ENCODE measurements around the gene C20orf173. TPM values are rescaled to one million over a fixed set of nuclear protein-coding genes. Genes with fewer than 3 reads are reported as not detected.

Gene C20orf173
- polyA plus RNA-seq (2013) = not detected

- Histone ChIP-seq H3K9me3 (ENCODE audit: control extremely low read depth in 1 of 5, control insufficient read depth in 4 of 5, insufficient read depth in 2 of 5, low read depth in 1 of 5, low read length in 4 of 5) (no peaks in the 10 kb centered on the region), H3K27ac (ENCODE audit: insufficient read depth in 1 of 2, low read depth in 1 of 2, low read length in 2 of 2, poor library complexity in 1 of 2, severe bottlenecking in 2 of 2) (no peak within 1 kb of the TSS), H3K4me1 (ENCODE audit: control extremely low read depth in 1 of 4, control insufficient read depth in 4 of 4, insufficient read depth in 4 of 4, low read length in 3 of 4) (no peaks in the 10 kb centered on the region), H3K27me3 (replicated peaks in 2 of 5; ENCODE audit: control insufficient read depth in 4 of 5, insufficient read depth in 5 of 5, low read length in 4 of 5) (no peaks in the 10 kb centered on the region), H3K36me3 (ENCODE audit: control insufficient read depth in 4 of 4, insufficient read depth in 4 of 4, low read length in 3 of 4) (no peaks in the 10 kb centered on the region), H3K4me3 (ENCODE audit: control insufficient read depth in 1 of 7, extremely low read depth in 1 of 7, insufficient read depth in 4 of 7, low read depth in 2 of 7, low read length in 6 of 7) (no peak within 1 kb of the TSS)
- POLR2A ChIA-PET = interaction anchor here (0.7 kb wide), 1 partner anchor 29 kb away, joined by 5 read pairs; no protein-coding TSS in a partner anchor
- CTCF ChIA-PET = no interaction called here
- DNase-seq = no peak
- no CpG with 5 or more reads among the region's 2 CpGs for WGBS (ENCODE audit: insufficient coverage)
Observed at GRCh38 chr20:35529552-35529951, at the start of gene C20orf173. Gene C20orf173 (minus strand): TSS chr20:35529652. CDS start chr20:35529373, 279 bp downstream.

DNA sequence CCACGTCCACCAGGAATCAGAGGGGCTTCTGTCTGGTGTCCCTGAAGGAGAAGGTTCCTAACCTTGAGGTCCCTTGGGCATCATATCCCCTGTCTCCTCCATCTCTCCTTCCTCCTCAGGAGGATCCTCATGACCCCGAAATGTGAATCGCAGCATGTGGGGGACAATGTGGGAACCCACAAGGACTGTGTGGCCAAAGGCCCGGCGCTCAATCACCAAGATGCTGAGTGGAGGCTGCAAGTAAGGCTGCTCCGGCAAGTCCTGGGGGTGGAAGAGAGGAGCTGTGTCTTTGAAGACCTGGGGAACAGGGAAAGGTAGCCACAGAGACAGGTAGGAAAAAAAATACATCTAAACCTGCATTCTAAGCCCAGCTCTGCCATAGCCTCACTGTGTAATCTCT is 49.7 kb upstream of the C20orf173 start:
- H3K36me3 ChIP-seq (ENCODE audit: control insufficient read depth in 4 of 4, insufficient read depth in 4 of 4, low read length in 3 of 4) = no peaks in the 10 kb centered on the region
- H3K9me3 ChIP-seq (ENCODE audit: control extremely low read depth in 1 of 5, control insufficient read depth in 4 of 5, insufficient read depth in 2 of 5, low read depth in 1 of 5, low read length in 4 of 5) = peaks cover 0 to 5% (median 4%) of the 10 kb centered on the region in 5 experiments
- no peak overlapping the region for H3K4me3 ChIP-seq (ENCODE audit: control insufficient read depth in 1 of 7, extremely low read depth in 1 of 7, insufficient read depth in 4 of 7, low read depth in 2 of 7, low read length in 6 of 7)
- no peak for DNase-seq
- ChIA-PET CTCF (interaction anchor here (0.8 to 1.0 kb wide), 2 partner anchors 10 to 17 kb away, joined by 3 read pairs; no protein-coding TSS in a partner anchor), POLR2A (no interaction called here)
- no peaks in the 10 kb centered on the region for H3K27me3 ChIP-seq (replicated peaks in 2 of 5; ENCODE audit: control insufficient read depth in 4 of 5, insufficient read depth in 5 of 5, low read length in 4 of 5)
- H3K27ac ChIP-seq (ENCODE audit: insufficient read depth in 1 of 2, low read depth in 1 of 2, low read length in 2 of 2, poor library complexity in 1 of 2, severe bottlenecking in 2 of 2) = no peak overlapping the region
- H3K4me1 ChIP-seq (ENCODE audit: control extremely low read depth in 1 of 4, control insufficient read depth in 4 of 4, insufficient read depth in 4 of 4, low read length in 3 of 4) = no peaks in the 10 kb centered on the region
- 100% methylated on average over 4 of the region's 6 CpGs for WGBS (ENCODE audit: insufficient coverage)

DNA sequence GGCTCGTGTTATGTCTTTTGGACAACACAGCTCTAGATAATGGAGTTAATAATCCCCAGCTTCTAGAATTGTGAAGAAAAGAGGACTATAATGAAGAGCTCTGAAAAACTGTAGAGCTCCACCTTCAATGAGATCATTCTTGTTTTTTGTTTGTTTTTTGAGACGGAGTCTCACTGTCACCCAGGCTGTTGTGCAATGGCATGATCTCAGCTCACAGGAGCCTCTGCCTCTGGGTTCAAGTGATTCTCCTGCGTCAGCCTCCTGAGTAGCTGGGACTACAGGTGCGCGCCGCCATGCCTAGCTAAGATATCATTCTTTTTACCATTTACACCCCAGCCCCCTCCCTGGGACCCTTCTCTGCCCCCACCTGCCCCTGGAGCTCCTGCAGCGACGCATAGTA is 49.0 kb upstream of the C20orf173 start:
- Histone ChIP-seq H3K9me3 (ENCODE audit: control extremely low read depth in 1 of 5, control insufficient read depth in 4 of 5, insufficient read depth in 2 of 5, low read depth in 1 of 5, low read length in 4 of 5) (peaks cover 0 to 5% (median 4%) of the 10 kb centered on the region in 5 experiments), H3K27me3 (replicated peaks in 2 of 5; ENCODE audit: control insufficient read depth in 4 of 5, insufficient read depth in 5 of 5, low read length in 4 of 5) (no peaks in the 10 kb centered on the region), H3K4me3 (ENCODE audit: control insufficient read depth in 1 of 7, extremely low read depth in 1 of 7, insufficient read depth in 4 of 7, low read depth in 2 of 7, low read length in 6 of 7) (no peak overlapping the region), H3K36me3 (ENCODE audit: control insufficient read depth in 4 of 4, insufficient read depth in 4 of 4, low read length in 3 of 4) (no peaks in the 10 kb centered on the region), H3K27ac (ENCODE audit: insufficient read depth in 1 of 2, low read depth in 1 of 2, low read length in 2 of 2, poor library complexity in 1 of 2, severe bottlenecking in 2 of 2) (no peak overlapping the region), H3K4me1 (ENCODE audit: control extremely low read depth in 1 of 4, control insufficient read depth in 4 of 4, insufficient read depth in 4 of 4, low read length in 3 of 4) (no peaks in the 10 kb centered on the region)
- ChIA-PET POLR2A (no interaction called here), CTCF (interaction anchor here (1.0 kb wide), 1 partner anchor 17 kb away, joined by 3 read pairs; no protein-coding TSS in a partner anchor)
- DNase-seq = no peak
- 97% methylated on average over 4 of the region's 8 CpGs for WGBS (ENCODE audit: insufficient coverage)

GRCh38 chr20:35576816-35577215 is 47.4 kb upstream of the C20orf173 start:
- DNase-seq = no peak
- ChIA-PET POLR2A (no interaction called here), CTCF (no interaction called here)
- 72% methylated on average over 2 of the region's 3 CpGs for WGBS (ENCODE audit: insufficient coverage)
- Histone ChIP-seq H3K4me3 (ENCODE audit: control insufficient read depth in 1 of 7, extremely low read depth in 1 of 7, insufficient read depth in 4 of 7, low read depth in 2 of 7, low read length in 6 of 7) (no peak overlapping the region), H3K9me3 (ENCODE audit: control extremely low read depth in 1 of 5, control insufficient read depth in 4 of 5, insufficient read depth in 2 of 5, low read depth in 1 of 5, low read length in 4 of 5) (peaks cover 0 to 6% (median 4%) of the 10 kb centered on the region in 5 experiments), H3K27me3 (replicated peaks in 2 of 5; ENCODE audit: control insufficient read depth in 4 of 5, insufficient read depth in 5 of 5, low read length in 4 of 5) (no peaks in the 10 kb centered on the region), H3K4me1 (ENCODE audit: control extremely low read depth in 1 of 4, control insufficient read depth in 4 of 4, insufficient read depth in 4 of 4, low read length in 3 of 4) (no peaks in the 10 kb centered on the region), H3K36me3 (ENCODE audit: control insufficient read depth in 4 of 4, insufficient read depth in 4 of 4, low read length in 3 of 4) (no peaks in the 10 kb centered on the region), H3K27ac (ENCODE audit: insufficient read depth in 1 of 2, low read depth in 1 of 2, low read length in 2 of 2, poor library complexity in 1 of 2, severe bottlenecking in 2 of 2) (no peak overlapping the region)

- no peaks in the 10 kb centered on the region for H3K27me3 ChIP-seq (replicated peaks in 2 of 5; ENCODE audit: control insufficient read depth in 4 of 5, insufficient read depth in 5 of 5, low read length in 4 of 5)
- no peak for DNase-seq
- H3K4me3 ChIP-seq (ENCODE audit: control insufficient read depth in 1 of 7, extremely low read depth in 1 of 7, insufficient read depth in 4 of 7, low read depth in 2 of 7, low read length in 6 of 7) = no peak overlapping the region
- ChIA-PET POLR2A (no interaction called here), CTCF (no interaction called here)
- H3K9me3 ChIP-seq (ENCODE audit: control extremely low read depth in 1 of 5, control insufficient read depth in 4 of 5, insufficient read depth in 2 of 5, low read depth in 1 of 5, low read length in 4 of 5) = peaks cover 0 to 5% (median 2%) of the 10 kb centered on the region in 5 experiments
- 100% methylated on average over 1 of the region's 4 CpGs for WGBS (ENCODE audit: insufficient coverage)
- H3K36me3 ChIP-seq (ENCODE audit: control insufficient read depth in 4 of 4, insufficient read depth in 4 of 4, low read length in 3 of 4) = no peaks in the 10 kb centered on the region
- no peaks in the 10 kb centered on the region for H3K4me1 ChIP-seq (ENCODE audit: control extremely low read depth in 1 of 4, control insufficient read depth in 4 of 4, insufficient read depth in 4 of 4, low read length in 3 of 4)
- no peak overlapping the region for H3K27ac ChIP-seq (ENCODE audit: insufficient read depth in 1 of 2, low read depth in 1 of 2, low read length in 2 of 2, poor library complexity in 1 of 2, severe bottlenecking in 2 of 2)
Observed at GRCh38 chr20:35575958-35576357, 46.5 kb upstream of the C20orf173 start.

- ChIA-PET CTCF (interaction anchor here (1.1 to 2.1 kb wide), 2 partner anchors 19 to 46 kb away, joined by 3 to 6 read pairs; no protein-coding TSS in a partner anchor), POLR2A (no interaction called here)
- DNase-seq = peak in 1 of 3 donors; percentile 17
Observed at GRCh38 chr20:35572838-35573237, 43.4 kb upstream of the C20orf173 start.

GRCh38 chr20:35571555-35571954 is 42.1 kb upstream of the C20orf173 start:
- no peak for DNase-seq
- Histone ChIP-seq H3K9me3 (ENCODE audit: control extremely low read depth in 1 of 5, control insufficient read depth in 4 of 5, insufficient read depth in 2 of 5, low read depth in 1 of 5, low read length in 4 of 5) (peaks cover 0 to 5% (median 2%) of the 10 kb centered on the region in 5 experiments), H3K27me3 (replicated peaks in 2 of 5; ENCODE audit: control insufficient read depth in 4 of 5, insufficient read depth in 5 of 5, low read length in 4 of 5) (no peaks in the 10 kb centered on the region), H3K36me3 (ENCODE audit: control insufficient read depth in 4 of 4, insufficient read depth in 4 of 4, low read length in 3 of 4) (no peaks in the 10 kb centered on the region), H3K4me1 (ENCODE audit: control extremely low read depth in 1 of 4, control insufficient read depth in 4 of 4, insufficient read depth in 4 of 4, low read length in 3 of 4) (no peaks in the 10 kb centered on the region), H3K27ac (ENCODE audit: insufficient read depth in 1 of 2, low read depth in 1 of 2, low read length in 2 of 2, poor library complexity in 1 of 2, severe bottlenecking in 2 of 2) (no peak overlapping the region), H3K4me3 (ENCODE audit: control insufficient read depth in 1 of 7, extremely low read depth in 1 of 7, insufficient read depth in 4 of 7, low read depth in 2 of 7, low read length in 6 of 7) (no peak overlapping the region)
- ChIA-PET CTCF (interaction anchor here (0.9 to 2.1 kb wide), 2 partner anchors 30 to 48 kb away, joined by 4 to 6 read pairs; no protein-coding TSS in a partner anchor), POLR2A (no interaction called here)

More at GRCh38 chr20:35572838-35573237, 43.4 kb upstream of the C20orf173 start:
- H3K9me3 ChIP-seq (ENCODE audit: control extremely low read depth in 1 of 5, control insufficient read depth in 4 of 5, insufficient read depth in 2 of 5, low read depth in 1 of 5, low read length in 4 of 5) = peaks cover 0 to 5% (median 2%) of the 10 kb centered on the region in 5 experiments
- no peaks in the 10 kb centered on the region for H3K27me3 ChIP-seq (replicated peaks in 2 of 5; ENCODE audit: control insufficient read depth in 4 of 5, insufficient read depth in 5 of 5, low read length in 4 of 5)
- H3K4me1 ChIP-seq (ENCODE audit: control extremely low read depth in 1 of 4, control insufficient read depth in 4 of 4, insufficient read depth in 4 of 4, low read length in 3 of 4) = no peaks in the 10 kb centered on the region
- no peak overlapping the region for H3K27ac ChIP-seq (ENCODE audit: insufficient read depth in 1 of 2, low read depth in 1 of 2, low read length in 2 of 2, poor library complexity in 1 of 2, severe bottlenecking in 2 of 2)
- WGBS (ENCODE audit: insufficient coverage) = 100% methylated on average over 3 of the region's 4 CpGs
- no peak overlapping the region for H3K4me3 ChIP-seq (ENCODE audit: control insufficient read depth in 1 of 7, extremely low read depth in 1 of 7, insufficient read depth in 4 of 7, low read depth in 2 of 7, low read length in 6 of 7)
- no peaks in the 10 kb centered on the region for H3K36me3 ChIP-seq (ENCODE audit: control insufficient read depth in 4 of 4, insufficient read depth in 4 of 4, low read length in 3 of 4)
